Neural progenitor cell (in vitro differentiated cells): ENCODE results near the gene LIN54. TPM values are rescaled to one million over a fixed set of nuclear protein-coding genes. Genes with fewer than 3 reads are reported as not detected.
"Not testable (repeated sequence)": the region's sequence is repeated elsewhere in the genome, so short reads cannot be mapped to it uniquely, and the experiment has no call there.

Source experiments
- DNase-seq: peaks from one replicate; pipeline ENCODE4 v3.0.0-alpha.2; 2016; ENCODE audit warnings: low spot score
- H2AFZ ChIP-seq: fragments of 200-600 bp; sonication (generic); replicated peaks from 2 replicates; pipeline ENCODE4 v1.6.1; 2016; ENCODE audit warnings: antibody characterized with exemption
- H3F3A ChIP-seq: fragments of 200-600 bp; sonication (generic); 2 replicates; pipeline ENCODE4 v1.6.1; 2016; ENCODE audit warnings: antibody characterized with exemption, low read depth
- H3K27ac ChIP-seq: fragments of 200-600 bp; sonication (generic); 2 replicates; pipeline ENCODE4 v1.5.1; 2016; ENCODE audit warnings: mild to moderate bottlenecking
- H3K27me3 ChIP-seq: fragments of 200-600 bp; sonication (generic); 2 replicates; pipeline ENCODE4 v1.6.1; 2016; ENCODE audit warnings: mild to moderate bottlenecking, moderate library complexity
- H3K36me3 ChIP-seq: fragments of 200-600 bp; sonication (generic); 2 replicates; pipeline ENCODE4 v1.5.1; 2016
- H3K4me1 ChIP-seq: fragments of 200-600 bp; sonication (generic); 2 replicates; pipeline ENCODE4 v1.6.1; 2016; ENCODE audit warnings: mixed run types
- H3K4me2 ChIP-seq: fragments of 200-600 bp; sonication (generic); 2 replicates; pipeline ENCODE4 v1.6.1; 2016
- H3K4me3 ChIP-seq: fragments of 200-600 bp; sonication (generic); 2 replicates; pipeline ENCODE4 v1.5.1; 2016
- H3K79me2 ChIP-seq: fragments of 200-600 bp; sonication (generic); 2 replicates; pipeline ENCODE4 v1.6.1; 2016; ENCODE audit warnings: low read depth
- H3K9ac ChIP-seq: fragments of 200-600 bp; sonication (generic); 2 replicates; pipeline ENCODE4 v1.6.1; 2016
- H3K9me3 ChIP-seq: fragments of 200-600 bp; sonication (generic); 2 replicates; pipeline ENCODE4 v1.5.1; 2016; ENCODE audit warnings: low read depth
- H4K20me1 ChIP-seq: fragments of 200-600 bp; sonication (generic); 2 replicates; pipeline ENCODE4 v1.6.1; 2016; ENCODE audit warnings: low read depth
- H3K27ac Mint-ChIP-seq: 3 replicates; pipeline ENCODE4 v1.8.0; 2021; ENCODE audit warnings: mixed read lengths
- H3K27me3 Mint-ChIP-seq: 2 replicates; pipeline ENCODE4 v1.8.0; 2022; ENCODE audit warnings: low read depth, mild to moderate bottlenecking, inconsistent platforms, moderate library complexity, mixed read lengths; ENCODE audit not compliant: insufficient read depth
- H3K36me3 Mint-ChIP-seq: 3 replicates; pipeline ENCODE4 v1.8.0; 2021; ENCODE audit warnings: mixed read lengths
- H3K4me1 Mint-ChIP-seq: 3 replicates; pipeline ENCODE4 v1.8.0; 2021; ENCODE audit warnings: mixed read lengths
- H3K4me3 Mint-ChIP-seq: 3 replicates; pipeline ENCODE4 v1.8.0; 2021; ENCODE audit warnings: mild to moderate bottlenecking, moderate library complexity, mixed read lengths
- H3K9me3 Mint-ChIP-seq: 3 replicates; pipeline ENCODE4 v1.8.0; 2020; ENCODE audit warnings: mixed read lengths
- CTCF ChIP-seq: fragments of 200-600 bp; sonication (generic); IDR thresholded peaks from 2 replicates; pipeline ENCODE4 v1.5.1; 2017; ENCODE audit warnings: antibody characterized with exemption, mild to moderate bottlenecking
- EZH2 ChIP-seq: fragments of 200-600 bp; sonication (generic); IDR thresholded peaks from 2 replicates; pipeline ENCODE4 v1.6.1; 2017; ENCODE audit warnings: antibody characterized with exemption, mild to moderate bottlenecking, moderate library complexity
- EZH2phosphoT487 ChIP-seq: fragments of 200-600 bp; sonication (generic); IDR thresholded peaks from 2 replicates; pipeline ENCODE4 v1.6.1; 2017; ENCODE audit warnings: antibody characterized with exemption
- total RNA-seq: library from RNA; depleted of rRNA; stranded (reverse); fragments of >200 nt; gene quantifications from 2 replicates; pipeline ENCODE4 v1.2.3, GENCODE V29; 2015; ENCODE audit warnings: low replicate concordance

Gene LIN54
- total RNA-seq, 1 donor from 2014 or later: 27.4 TPM

GRCh38 chr4:83028976-83029375, 18.4 kb upstream of the LIN54 start:
- peaks cover 18% of the 10 kb centered on the region for H3K9me3 Mint-ChIP-seq
- Histone ChIP-seq H2AFZ (no peak overlapping the region), H3K9me3 (no peaks in the 10 kb centered on the region), H3K36me3 (no peaks in the 10 kb centered on the region), H3K9ac (no peak overlapping the region), H3F3A (peaks cover 3% of the 10 kb centered on the region), H4K20me1 (no peaks in the 10 kb centered on the region), H3K4me2 (no peak overlapping the region), H3K4me3 (no peak overlapping the region), H3K27me3 (peaks cover 13% of the 10 kb centered on the region), H3K79me2 (no peaks in the 10 kb centered on the region), H3K27ac (no peak overlapping the region), H3K4me1 (no peaks in the 10 kb centered on the region)
- H3K4me3 Mint-ChIP-seq: no peak overlapping the region
- no peak for TF ChIP-seq EZH2
- TF ChIP-seq CTCF: no peak
- TF ChIP-seq EZH2phosphoT487: no peak
- peaks cover 3% of the 10 kb centered on the region for H3K27me3 Mint-ChIP-seq
- H3K36me3 Mint-ChIP-seq: peaks cover 2% of the 10 kb centered on the region
- H3K27ac Mint-ChIP-seq: no peak overlapping the region
- no peaks in the 10 kb centered on the region for H3K4me1 Mint-ChIP-seq
- DNase-seq: no peak

- Histone ChIP-seq H3K27ac (no peak overlapping the region), H3K4me1 (no peaks in the 10 kb centered on the region), H4K20me1 (no peaks in the 10 kb centered on the region), H3K9ac (no peak overlapping the region), H3K4me3 (no peak overlapping the region), H3K79me2 (no peaks in the 10 kb centered on the region), H3K27me3 (peaks cover 13% of the 10 kb centered on the region), H3K36me3 (no peaks in the 10 kb centered on the region), H2AFZ (no peak overlapping the region), H3F3A (no peaks in the 10 kb centered on the region), H3K4me2 (no peak overlapping the region), H3K9me3 (no peaks in the 10 kb centered on the region)
- Mint-ChIP-seq H3K27me3 (peaks cover 4% of the 10 kb centered on the region), H3K9me3 (peaks cover 18% of the 10 kb centered on the region), H3K27ac (no peak overlapping the region), H3K4me1 (no peaks in the 10 kb centered on the region), H3K36me3 (peaks cover 2% of the 10 kb centered on the region), H3K4me3 (no peak overlapping the region)
- TF ChIP-seq EZH2phosphoT487: no peak
- no peak for TF ChIP-seq CTCF
- TF ChIP-seq EZH2: no peak
- no peak for DNase-seq
Observed at GRCh38 chr4:83025563-83025962, 14.9 kb upstream of the LIN54 start.

GRCh38 chr4:83024233-83024632, 13.6 kb upstream of the LIN54 start:
- Mint-ChIP-seq H3K36me3 (peaks cover 2% of the 10 kb centered on the region), H3K4me3 (no peak overlapping the region), H3K9me3 (peaks cover 18% of the 10 kb centered on the region), H3K4me1 (no peaks in the 10 kb centered on the region), H3K27me3 (peaks cover 4% of the 10 kb centered on the region), H3K27ac (no peak overlapping the region)
- Histone ChIP-seq H3K9ac (no peak overlapping the region), H3F3A (no peaks in the 10 kb centered on the region), H3K27me3 (peaks cover 7% of the 10 kb centered on the region), H3K4me1 (no peaks in the 10 kb centered on the region), H3K9me3 (no peaks in the 10 kb centered on the region), H4K20me1 (no peaks in the 10 kb centered on the region), H3K27ac (no peak overlapping the region), H3K4me2 (no peak overlapping the region), H3K4me3 (no peak overlapping the region), H3K36me3 (no peaks in the 10 kb centered on the region), H2AFZ (no peak overlapping the region), H3K79me2 (no peaks in the 10 kb centered on the region)
- TF ChIP-seq EZH2phosphoT487: no peak
- no peak for TF ChIP-seq CTCF
- TF ChIP-seq EZH2: no peak
- no peak for DNase-seq

- H3K9me3 ChIP-seq, H3K4me3 ChIP-seq, H4K20me1 ChIP-seq, H3K36me3 Mint-ChIP-seq, H3K27ac ChIP-seq, H3K27me3 Mint-ChIP-seq, H3K4me1 ChIP-seq, H3K4me3 Mint-ChIP-seq, H3K79me2 ChIP-seq, DNase-seq, H3K4me2 ChIP-seq, H3K27me3 ChIP-seq, H2AFZ ChIP-seq, H3F3A ChIP-seq, H3K9ac ChIP-seq, H3K27ac Mint-ChIP-seq, H3K36me3 ChIP-seq, H3K4me1 Mint-ChIP-seq: not testable (repeated sequence)
- peaks cover 18% of the 10 kb centered on the region for H3K9me3 Mint-ChIP-seq
Observed at GRCh38 chr4:83023599-83023998, 13.0 kb upstream of the LIN54 start.
